Mucosa of descending colon (tissue), 3 donors: ENCODE data around the gene SPG11. TPM values are rescaled to one million over a fixed set of nuclear protein-coding genes. Genes with fewer than 3 reads are reported as not detected.
"Not testable (repeated sequence)": the region's sequence is repeated elsewhere in the genome, so short reads cannot be mapped to it uniquely, and the experiment has no call there.

Experiments
- ATAC-seq: fragments of 200-7000 bp; cut with Tn5 transposase; one replicate; pipeline ENCODE4 v1.9.1; 2020; ENCODE audit warnings: mild to moderate bottlenecking, moderate library complexity
- DNase-seq, 3 donors: peaks; one replicate each; pipeline ENCODE4 v3.0.0-alpha.2; 2020
- H3K36me3 ChIP-seq: fragments of 200-600 bp; one replicate; pipeline ENCODE4 v1.8.0; 2021; ENCODE audit warnings: low read depth, mild to moderate bottlenecking
- H3K4me1 ChIP-seq: fragments of 200-600 bp; one replicate; pipeline ENCODE4 v1.8.0; 2021; ENCODE audit warnings: low read depth, mild to moderate bottlenecking
- H3K4me3 ChIP-seq: fragments of 200-600 bp; one replicate; pipeline ENCODE4 v1.8.0; 2021; ENCODE audit warnings: mild to moderate bottlenecking
- H3K9me3 ChIP-seq: fragments of 200-600 bp; one replicate; pipeline ENCODE4 v1.8.0; 2021; ENCODE audit warnings: mild to moderate bottlenecking
- CTCF ChIP-seq: fragments of 200-600 bp; IDR thresholded peaks from one replicate; pipeline ENCODE4 v1.8.0; 2022; ENCODE audit warnings: antibody characterized with exemption, mild to moderate bottlenecking
- intact Hi-C, 2 donors: fragments of 100-400 bp; cut with DNase I in 1 of 2; cut with micrococcal nuclease in 1 of 2; formaldehyde crosslinking; loops; one replicate each; pipeline versions ENCODE4 v1.11.0 to v1.11.1; 2022; cut with DNase I, micrococcal nuclease
- total RNA-seq, 3 donors: library from RNA; stranded (reverse); fragmentation: NEBNext Ultra II Directional in 2 of 3; extraction: Animal tissue kit (Norgen Biotek cat#: 25700) in 2 of 3; gene quantifications; one replicate each; pipeline versions ENCODE4 v1.2.1 to v1.2.4, GENCODE V29; 2021 to 2023
- donor health status: DM: no; HTN: no; CAD: no; lungs with moderate emphysema.
- donor health status: DM: no; HTN: no; CAD: no.
- donor health status: DM: no; HTN: yes; CAD: no.

SPG11 gene
- total RNA-seq, 3 donors from 2014 or later, result 89.9 to 135 (median 90.6) TPM

- Histone ChIP-seq H3K4me3 (peak overlapping the region; percentile 98), H3K36me3 (peaks cover under 1% of the 10 kb centered on the region), H3K4me1 (peaks cover 36% of the 10 kb centered on the region), H3K9me3 (no peaks in the 10 kb centered on the region)
- intact Hi-C loops, result no loop called here
- no peak for ATAC-seq
- TF ChIP-seq CTCF, result no peak
- peak in 2 of 3 donors; percentile 39 to 71 for DNase-seq
Observed at GRCh38 chr15:44710236-44711095, 47.0 kb upstream of the SPG11 start.

DNA sequence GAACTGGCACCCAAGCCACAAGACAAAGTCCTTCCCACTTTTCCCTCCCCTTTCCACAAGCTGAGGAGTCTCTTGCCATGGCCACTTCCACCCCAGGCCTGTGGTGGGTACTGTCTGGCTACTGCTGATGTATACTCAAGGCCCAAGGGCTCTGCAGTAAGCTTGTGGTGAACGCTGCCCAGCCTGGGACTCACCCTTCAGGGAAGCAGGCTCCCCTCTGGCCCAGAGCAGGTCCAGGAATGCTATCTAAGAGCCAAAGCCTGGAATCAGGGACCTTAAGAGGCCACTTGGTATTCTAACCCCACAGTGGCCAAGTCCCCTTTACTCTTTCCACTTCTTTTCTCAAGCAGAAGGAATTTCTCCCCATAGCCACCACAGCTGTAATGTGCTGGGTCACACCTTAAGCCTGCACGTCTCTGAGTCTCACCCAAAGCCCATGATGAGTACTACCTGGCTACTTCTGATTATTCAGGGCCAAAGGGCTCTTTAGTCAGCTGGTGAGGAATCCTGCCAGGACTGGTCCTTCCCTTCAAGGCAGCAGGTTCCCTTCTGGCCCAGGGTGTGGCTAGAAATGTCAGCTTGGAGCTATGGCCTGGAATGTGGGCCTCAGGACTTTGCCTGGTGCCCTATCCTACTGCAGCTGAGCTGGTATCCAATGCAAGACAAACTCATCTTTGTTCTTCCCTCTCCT is 43.6 kb upstream of the SPG11 start:
- no peaks in the 10 kb centered on the region for H3K36me3 ChIP-seq
- no peak overlapping the region for H3K4me3 ChIP-seq
- peaks cover 4% of the 10 kb centered on the region for H3K9me3 ChIP-seq
- H3K4me1 ChIP-seq, result peaks cover 24% of the 10 kb centered on the region
- ATAC-seq (peak; percentile 68), DNase-seq (peak; percentile 71 to 89 (median 76))
- TF ChIP-seq CTCF, result no peak
- intact Hi-C loops, result no loop called here

DNA sequence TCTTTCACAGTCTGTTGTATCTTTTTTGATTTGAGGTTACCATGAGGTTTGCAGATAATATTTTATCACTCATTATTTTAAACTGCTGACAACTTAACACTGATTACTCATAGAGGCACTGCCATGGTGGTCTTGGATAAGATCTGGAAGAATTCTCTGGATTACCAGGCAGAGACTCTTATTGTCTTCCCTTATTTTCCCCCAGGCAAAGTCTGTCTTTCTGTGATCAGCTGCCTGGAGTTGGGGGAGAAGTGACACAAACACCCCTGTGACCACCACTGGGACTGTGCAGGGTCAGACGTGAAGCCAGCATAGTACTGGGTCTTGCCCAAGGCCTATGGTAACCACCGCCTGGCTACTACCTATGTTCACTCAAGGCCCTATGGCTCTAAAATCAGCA is 42.9 kb upstream of the SPG11 start:
- TF ChIP-seq CTCF, result no peak
- intact Hi-C loops, result no loop called here
- Histone ChIP-seq H3K4me1 (peaks cover 24% of the 10 kb centered on the region), H3K36me3 (no peaks in the 10 kb centered on the region), H3K9me3 (peaks cover 4% of the 10 kb centered on the region), H3K4me3 (no peak overlapping the region)
- DNase-seq, result no peak
- no peak for ATAC-seq

GRCh38 chr15:44705986-44706385 is 42.5 kb upstream of the SPG11 start:
- TF ChIP-seq CTCF, result no peak
- peaks cover 4% of the 10 kb centered on the region for H3K9me3 ChIP-seq
- H3K4me1 ChIP-seq, result peaks cover 24% of the 10 kb centered on the region
- ATAC-seq, result no peak
- no peak overlapping the region for H3K4me3 ChIP-seq
- no peaks in the 10 kb centered on the region for H3K36me3 ChIP-seq
- DNase-seq, result no peak
- intact Hi-C loops, result no loop called here

DNA sequence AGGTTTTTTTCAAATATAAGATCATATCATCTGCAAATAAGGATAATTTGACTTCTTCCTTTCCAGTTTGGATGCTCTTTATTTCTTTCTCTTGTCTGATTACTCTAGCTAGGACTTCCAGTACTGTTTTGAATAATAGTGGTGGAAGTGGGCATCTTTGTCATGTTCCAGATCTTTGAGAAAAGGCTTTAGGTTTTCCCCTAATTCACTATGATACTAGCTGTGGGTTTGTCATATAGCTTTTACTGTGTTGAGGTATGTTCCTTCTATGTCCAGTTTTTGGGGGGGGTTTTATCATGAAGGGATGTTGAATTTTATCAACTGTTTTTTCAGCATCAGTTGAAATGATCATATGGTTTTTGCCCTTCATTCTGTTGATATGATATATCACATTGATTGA is 37.2 kb upstream of the SPG11 start:
- intact Hi-C loops, H3K9me3 ChIP-seq, H3K4me3 ChIP-seq, DNase-seq, H3K36me3 ChIP-seq, ATAC-seq, H3K4me1 ChIP-seq: not testable (repeated sequence)

DNA sequence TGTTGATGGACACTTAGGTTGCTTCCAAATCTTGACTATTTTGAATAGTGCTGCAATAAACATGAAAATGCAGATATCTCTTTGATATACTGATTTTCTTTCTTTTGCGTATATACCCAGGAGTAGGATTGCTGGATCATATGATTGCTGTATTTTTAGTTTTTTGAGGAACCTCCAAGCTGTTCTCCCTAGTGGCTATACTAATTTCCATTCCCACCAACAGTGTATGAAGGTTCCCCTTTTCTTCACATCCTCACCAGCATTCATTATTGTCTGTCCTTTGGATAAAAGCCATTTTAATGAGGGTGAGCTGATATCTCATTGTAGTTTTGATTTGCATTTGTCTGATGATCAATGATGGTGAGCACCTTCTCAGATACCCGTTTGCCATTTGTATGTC is 35.2 kb upstream of the SPG11 start:
- DNase-seq (no peak), ATAC-seq (no peak)
- Histone ChIP-seq H3K4me1 (no peaks in the 10 kb centered on the region), H3K36me3 (no peaks in the 10 kb centered on the region), H3K4me3 (no peak overlapping the region), H3K9me3 (peaks cover 3% of the 10 kb centered on the region)
- intact Hi-C loops, result no loop called here
- no peak for TF ChIP-seq CTCF
